SHP77 treated with DMSO at 0.1 percent for 48 hours (cell line): Measurements from ENCODE around the gene ADAT1.
A peak's percentile ranks its signal among the peaks of the same experiment; 100 is the strongest.

Experiments used
- DNase-seq: peaks from one replicate; lab custom pipeline; 2025; lab: John Stamatoyannopoulos, UW

The ADAT1 gene

GRCh38 chr16:75576384-75576811 lies 46.7 kb downstream of the ADAT1 start:
- DNase-seq, result no peak

GRCh38 chr16:75575958-75576357 lies 47.1 kb downstream of the ADAT1 start:
- DNase-seq, result no peak

- no peak for DNase-seq
Measured at GRCh38 chr16:75573955-75574354, 49.1 kb downstream of the ADAT1 start.

GRCh38 chr16:75572864-75573542 lies 50.1 kb downstream of the ADAT1 start:
- DNase-seq, result no peak

- DNase-seq, result no peak
Measured at GRCh38 chr16:75570396-75571065, 52.5 kb downstream of the ADAT1 start.

GRCh38 chr16:75567911-75568310 lies 55.2 kb downstream of the ADAT1 start:
- DNase-seq, result no peak

GRCh38 chr16:75566758-75567255 lies 56.3 kb downstream of the ADAT1 start:
- no peak for DNase-seq

- DNase-seq, result peak; percentile 45
Measured at GRCh38 chr16:75566040-75566757, 56.9 kb downstream of the ADAT1 start, which contains the start of gene GABARAPL2. Gene GABARAPL2 (plus strand): TSS chr16:75566379. CDS start chr16:75566487, 108 bp downstream.

- DNase-seq, result no peak
Measured at GRCh38 chr16:75565640-75566039, 57.4 kb downstream of the ADAT1 start.

- DNase-seq, result no peak
Measured at GRCh38 chr16:75559564-75560372, 63.3 kb downstream of the ADAT1 start.

GRCh38 chr16:75558846-75559401 lies 64.2 kb downstream of the ADAT1 start:
- DNase-seq, result no peak

- no peak for DNase-seq
Measured at GRCh38 chr16:75556431-75556950, 66.6 kb downstream of the ADAT1 start.

GRCh38 chr16:75555707-75556430 lies 67.2 kb downstream of the ADAT1 start, which contains the start of gene TMEM231:
Gene TMEM231 (minus strand): TSS chr16:75556252. CDS start chr16:75556209, 43 bp downstream.
- DNase-seq, result peak; percentile 91

- DNase-seq, result peak; percentile 89
Measured at GRCh38 chr16:75555213-75555706, 67.8 kb downstream of the ADAT1 start.

- DNase-seq, result no peak
Measured at GRCh38 chr16:75552951-75553350, 70.1 kb downstream of the ADAT1 start.

GRCh38 chr16:75550211-75550662 lies 72.8 kb downstream of the ADAT1 start:
- peak; percentile 4 for DNase-seq
